CD4-positive, alpha-beta T cell treated with Interleukin-17A for 4 hours (primary cell): ENCODE data around the gene UACA.
"Not testable (repeated sequence)": the region's sequence is repeated elsewhere in the genome, so short reads cannot be mapped to it uniquely, and the experiment has no call there.

ENCODE experiments used
- DNase-seq: peaks from one replicate; pipeline ENCODE4 v3.0.0-alpha.2; 2020; ENCODE audit warnings: mixed read lengths

The UACA gene

GRCh38 chr15:70763120-70763949 is at the start of gene UACA:
UACA (minus strand) TSS chr15:70763558; CDS start chr15:70763407, 151 bp downstream.
- DNase-seq, result peak; percentile 70

GRCh38 chr15:70812827-70813364 is 49.5 kb upstream of the UACA start:
- no peak for DNase-seq

GRCh38 chr15:70810916-70811578 is 47.7 kb upstream of the UACA start:
- no peak for DNase-seq

GRCh38 chr15:70806992-70807712 is 43.8 kb upstream of the UACA start:
- DNase-seq, result no peak

GRCh38 chr15:70804388-70804787 is 41.0 kb upstream of the UACA start:
- DNase-seq, result not testable (repeated sequence)

GRCh38 chr15:70802629-70803028 is 39.3 kb upstream of the UACA start:
- DNase-seq, result no peak

GRCh38 chr15:70801109-70801508 is 37.8 kb upstream of the UACA start:
- no peak for DNase-seq

GRCh38 chr15:70799667-70800450 is 36.5 kb upstream of the UACA start:
- no peak for DNase-seq

GRCh38 chr15:70797464-70797863 is 34.1 kb upstream of the UACA start:
- DNase-seq, result no peak

- DNase-seq, result no peak
Observed at GRCh38 chr15:70796516-70797310, 33.4 kb upstream of the UACA start.

- DNase-seq, result no peak
Observed at GRCh38 chr15:70795311-70795665, 31.9 kb upstream of the UACA start.

- no peak for DNase-seq
Observed at GRCh38 chr15:70794596-70795310, 31.4 kb upstream of the UACA start.

GRCh38 chr15:70793694-70794093 is 30.3 kb upstream of the UACA start:
- DNase-seq, result no peak

GRCh38 chr15:70792171-70792573 is 28.8 kb upstream of the UACA start:
- no peak for DNase-seq

GRCh38 chr15:70791259-70791658 is 27.9 kb upstream of the UACA start:
- no peak for DNase-seq

GRCh38 chr15:70789213-70789612 is 25.9 kb upstream of the UACA start:
- no peak for DNase-seq

GRCh38 chr15:70788114-70789049 is 25.0 kb upstream of the UACA start:
- no peak for DNase-seq

GRCh38 chr15:70786996-70787395 is 23.6 kb upstream of the UACA start:
- no peak for DNase-seq

GRCh38 chr15:70783610-70784022 is 20.3 kb upstream of the UACA start:
- no peak for DNase-seq

GRCh38 chr15:70783041-70783440 is 19.7 kb upstream of the UACA start:
- no peak for DNase-seq
